ENCODE results near the gene NRSN2. TPM values are rescaled to one million over a fixed set of nuclear protein-coding genes. Genes with fewer than 3 reads are reported as not detected.

NRSN2 gene
- polyA plus RNA-seq, 1 of the 3 experiments (the other 2 are of a cell fraction): 146 TPM

GRCh38 chr20:305745-306144 is 41.2 kb upstream of the NRSN2 start:
- Histone ChIP-seq H4K20me1 (ENCODE audit: insufficient read depth) (peaks cover under 1% of the 10 kb centered on the region; the same call in 1 of the 2 replicates), H3K4me1 (ENCODE audit: control insufficient read depth in 1 of 2, insufficient read depth in 2 of 2, low read depth in 1 of 2, low read length in 1 of 2) (peaks cover 18 to 21% of the 10 kb centered on the region in 2 experiments; a peak in 2 of 4 replicates), H3K27ac (ENCODE audit: low read depth in 2 of 2, low read length in 1 of 2) (no peak overlapping the region), H2AFZ (ENCODE audit: low read depth) (no peak overlapping the region), H3K4me2 (no peak overlapping the region), H3K9me2 (no peaks in the 10 kb centered on the region), H3K79me2 (ENCODE audit: insufficient read depth) (peaks cover under 1% of the 10 kb centered on the region; the same call in 1 of the 2 replicates), H3K9ac (no peak overlapping the region), H3K27me3 (ENCODE audit: insufficient read depth) (no peaks in the 10 kb centered on the region), H3K4me3 (ENCODE audit: low read depth in 2 of 2, low read length in 1 of 2) (no peak overlapping the region), H3K36me3 (replicated peaks in 1 of 2; ENCODE audit: control insufficient read depth in 1 of 2, insufficient read depth in 2 of 2, low read length in 1 of 2) (peaks cover 4% of the 10 kb centered on the region in 2 experiments), H3F3A (replicated peaks; ENCODE audit: insufficient read depth) (peaks cover 11% of the 10 kb centered on the region), H3K9me3 (no peaks in the 10 kb centered on the region)
- TF ChIP-seq CHD2 (IDR thresholded peaks at IDR 0.05; ENCODE audit: low read length, partially characterized antibody) (no peak), GATA2 (CRISPR knock-in tag; IDR thresholded peaks at IDR 0.05) (no peak), TCF12 (IDR thresholded peaks at IDR 0.05) (no peak), MEF2A (IDR thresholded peaks at IDR 0.05; ENCODE audit: borderline replicate concordance, low read depth) (no peak), MAX (IDR thresholded peaks at IDR 0.05; ENCODE audit: low read depth) (no peak), JUND (IDR thresholded peaks at IDR 0.05) (no peak)
- TF ChIP-seq, protein P1, sequence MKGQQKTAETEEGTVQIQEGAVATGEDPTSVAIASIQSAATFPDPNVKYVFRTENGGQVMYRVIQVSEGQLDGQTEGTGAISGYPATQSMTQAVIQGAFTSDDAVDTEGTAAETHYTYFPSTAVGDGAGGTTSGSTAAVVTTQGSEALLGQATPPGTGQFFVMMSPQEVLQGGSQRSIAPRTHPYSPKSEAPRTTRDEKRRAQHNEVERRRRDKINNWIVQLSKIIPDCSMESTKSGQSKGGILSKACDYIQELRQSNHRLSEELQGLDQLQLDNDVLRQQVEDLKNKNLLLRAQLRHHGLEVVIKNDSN (IDR thresholded peaks at IDR 0.05; ENCODE audit: borderline replicate concordance, low read depth): no peak
- TF ChIP-seq, protein P2, sequence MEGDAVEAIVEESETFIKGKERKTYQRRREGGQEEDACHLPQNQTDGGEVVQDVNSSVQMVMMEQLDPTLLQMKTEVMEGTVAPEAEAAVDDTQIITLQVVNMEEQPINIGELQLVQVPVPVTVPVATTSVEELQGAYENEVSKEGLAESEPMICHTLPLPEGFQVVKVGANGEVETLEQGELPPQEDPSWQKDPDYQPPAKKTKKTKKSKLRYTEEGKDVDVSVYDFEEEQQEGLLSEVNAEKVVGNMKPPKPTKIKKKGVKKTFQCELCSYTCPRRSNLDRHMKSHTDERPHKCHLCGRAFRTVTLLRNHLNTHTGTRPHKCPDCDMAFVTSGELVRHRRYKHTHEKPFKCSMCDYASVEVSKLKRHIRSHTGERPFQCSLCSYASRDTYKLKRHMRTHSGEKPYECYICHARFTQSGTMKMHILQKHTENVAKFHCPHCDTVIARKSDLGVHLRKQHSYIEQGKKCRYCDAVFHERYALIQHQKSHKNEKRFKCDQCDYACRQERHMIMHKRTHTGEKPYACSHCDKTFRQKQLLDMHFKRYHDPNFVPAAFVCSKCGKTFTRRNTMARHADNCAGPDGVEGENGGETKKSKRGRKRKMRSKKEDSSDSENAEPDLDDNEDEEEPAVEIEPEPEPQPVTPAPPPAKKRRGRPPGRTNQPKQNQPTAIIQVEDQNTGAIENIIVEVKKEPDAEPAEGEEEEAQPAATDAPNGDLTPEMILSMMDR (IDR thresholded peaks at IDR 0.05): no peak
- ChIA-PET POLR2A (no interaction called here), CTCF (no interaction called here)
- 76% methylated on average over 11 of the region's 11 CpGs for WGBS (ENCODE audit: low lambda C conversion rate)
- DNase-seq: no peak

DNA sequence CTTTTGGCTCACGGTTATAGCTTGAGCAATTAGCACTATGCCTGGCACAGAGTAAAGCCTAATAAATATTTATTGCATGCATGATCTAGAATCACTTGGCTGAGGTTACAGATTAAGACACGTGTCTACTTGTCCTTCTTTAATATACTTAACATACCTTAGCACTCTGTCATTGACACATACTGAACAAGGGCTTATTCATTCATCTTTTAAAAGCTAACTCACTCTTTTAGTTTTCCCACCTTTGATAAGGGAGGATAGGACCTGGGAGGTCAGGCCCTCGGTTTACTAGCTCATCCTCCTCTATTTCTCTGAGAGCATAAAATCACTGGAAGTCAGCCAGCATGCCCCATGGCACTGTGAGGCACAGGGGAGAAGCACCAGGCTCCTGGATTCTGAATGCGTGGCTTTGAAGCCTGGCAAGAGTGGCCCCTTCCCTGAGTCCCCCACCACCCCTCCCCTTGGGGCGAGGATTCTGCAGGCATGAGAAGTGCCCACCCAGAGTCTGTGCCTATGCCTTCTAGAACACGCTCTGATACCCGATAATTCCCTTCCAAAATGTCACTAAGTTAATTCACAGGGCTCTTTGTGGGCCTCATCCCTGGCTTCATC is 38.4 kb upstream of the NRSN2 start:
- no peaks in the 10 kb centered on the region for H3K9me3 ChIP-seq
- H3K27me3 ChIP-seq (ENCODE audit: insufficient read depth): no peaks in the 10 kb centered on the region
- no peak overlapping the region for H2AFZ ChIP-seq (ENCODE audit: low read depth)
- H3K9me2 ChIP-seq: no peaks in the 10 kb centered on the region
- H3K79me2 ChIP-seq (ENCODE audit: insufficient read depth): no peaks in the 10 kb centered on the region
- peaks cover 6% of the 10 kb centered on the region for H3F3A ChIP-seq (replicated peaks; ENCODE audit: insufficient read depth)
- no peaks in the 10 kb centered on the region for H3K36me3 ChIP-seq (replicated peaks in 1 of 2; ENCODE audit: control insufficient read depth in 1 of 2, insufficient read depth in 2 of 2, low read length in 1 of 2)
- CTCF ChIA-PET: interaction anchor here (1.4 to 2.4 kb wide), 2 partner anchors 9 to 11 kb away, joined by 4 to 14 read pairs; no protein-coding TSS in a partner anchor
- peak overlapping the region; percentile 97 to 99 for H3K27ac ChIP-seq (ENCODE audit: low read depth in 2 of 2, low read length in 1 of 2)
- TF ChIP-seq RAD21 (IDR thresholded peaks at IDR 0.05; ENCODE audit: low read length): no peak
- TF ChIP-seq, protein P3, sequence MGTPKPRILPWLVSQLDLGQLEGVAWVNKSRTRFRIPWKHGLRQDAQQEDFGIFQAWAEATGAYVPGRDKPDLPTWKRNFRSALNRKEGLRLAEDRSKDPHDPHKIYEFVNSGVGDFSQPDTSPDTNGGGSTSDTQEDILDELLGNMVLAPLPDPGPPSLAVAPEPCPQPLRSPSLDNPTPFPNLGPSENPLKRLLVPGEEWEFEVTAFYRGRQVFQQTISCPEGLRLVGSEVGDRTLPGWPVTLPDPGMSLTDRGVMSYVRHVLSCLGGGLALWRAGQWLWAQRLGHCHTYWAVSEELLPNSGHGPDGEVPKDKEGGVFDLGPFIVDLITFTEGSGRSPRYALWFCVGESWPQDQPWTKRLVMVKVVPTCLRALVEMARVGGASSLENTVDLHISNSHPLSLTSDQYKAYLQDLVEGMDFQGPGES (IDR thresholded peaks at IDR 0.05; ENCODE audit: low read depth, low read length): no peak
- no peak for TF ChIP-seq SMC3 (IDR thresholded peaks at IDR 0.05; ENCODE audit: low read depth, low read length)
- TF ChIP-seq, protein P4, sequence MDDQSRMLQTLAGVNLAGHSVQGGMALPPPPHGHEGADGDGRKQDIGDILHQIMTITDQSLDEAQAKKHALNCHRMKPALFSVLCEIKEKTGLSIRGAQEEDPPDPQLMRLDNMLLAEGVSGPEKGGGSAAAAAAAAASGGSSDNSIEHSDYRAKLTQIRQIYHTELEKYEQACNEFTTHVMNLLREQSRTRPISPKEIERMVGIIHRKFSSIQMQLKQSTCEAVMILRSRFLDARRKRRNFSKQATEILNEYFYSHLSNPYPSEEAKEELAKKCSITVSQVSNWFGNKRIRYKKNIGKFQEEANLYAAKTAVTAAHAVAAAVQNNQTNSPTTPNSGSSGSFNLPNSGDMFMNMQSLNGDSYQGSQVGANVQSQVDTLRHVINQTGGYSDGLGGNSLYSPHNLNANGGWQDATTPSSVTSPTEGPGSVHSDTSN (IDR thresholded peaks at IDR 0.05): no peak
- no peak for TF ChIP-seq ELF1 (IDR thresholded peaks at IDR 0.05)
- TF ChIP-seq RCOR1 (IDR thresholded peaks at IDR 0.05; ENCODE audit: low read length): no peak
- no peak for TF ChIP-seq POLR2AphosphoS5 (IDR thresholded peaks at IDR 0.05; ENCODE audit: low read depth, low read length)
- TF ChIP-seq NFIC (IDR thresholded peaks at IDR 0.05; ENCODE audit: borderline replicate concordance): no peak
- TF ChIP-seq JUND (IDR thresholded peaks at IDR 0.05): no peak
- TF ChIP-seq, protein P2 (IDR thresholded peaks at IDR 0.05): no peak
- H4K20me1 ChIP-seq (ENCODE audit: insufficient read depth): no peaks in the 10 kb centered on the region
- no peak for DNase-seq
- H3K4me3 ChIP-seq (ENCODE audit: low read depth in 2 of 2, low read length in 1 of 2): no peak overlapping the region
- POLR2A ChIA-PET: interaction anchor here (1.1 to 2.9 kb wide), 2 partner anchors 12 to 16 kb away, joined by 5 to 23 read pairs; partner anchors contain the start of genes SOX12 and ZCCHC3
- WGBS (ENCODE audit: low lambda C conversion rate): 82% methylated on average over 5 of the region's 7 CpGs
- no peak overlapping the region for H3K9ac ChIP-seq
- no peak overlapping the region for H3K4me2 ChIP-seq
- H3K4me1 ChIP-seq (ENCODE audit: control insufficient read depth in 1 of 2, insufficient read depth in 2 of 2, low read depth in 1 of 2, low read length in 1 of 2): peaks cover 15 to 18% of the 10 kb centered on the region in 2 experiments; a peak in 2 of 4 replicates
